ENCODE measurements around the gene NEURL1B. TPM values are rescaled to one million over a fixed set of nuclear protein-coding genes. Genes with fewer than 3 reads are reported as not detected.

The NEURL1B gene
- total RNA-seq, 1 donor from 2014 or later, result 1.5 TPM

- TF ChIP-seq, protein P1, sequence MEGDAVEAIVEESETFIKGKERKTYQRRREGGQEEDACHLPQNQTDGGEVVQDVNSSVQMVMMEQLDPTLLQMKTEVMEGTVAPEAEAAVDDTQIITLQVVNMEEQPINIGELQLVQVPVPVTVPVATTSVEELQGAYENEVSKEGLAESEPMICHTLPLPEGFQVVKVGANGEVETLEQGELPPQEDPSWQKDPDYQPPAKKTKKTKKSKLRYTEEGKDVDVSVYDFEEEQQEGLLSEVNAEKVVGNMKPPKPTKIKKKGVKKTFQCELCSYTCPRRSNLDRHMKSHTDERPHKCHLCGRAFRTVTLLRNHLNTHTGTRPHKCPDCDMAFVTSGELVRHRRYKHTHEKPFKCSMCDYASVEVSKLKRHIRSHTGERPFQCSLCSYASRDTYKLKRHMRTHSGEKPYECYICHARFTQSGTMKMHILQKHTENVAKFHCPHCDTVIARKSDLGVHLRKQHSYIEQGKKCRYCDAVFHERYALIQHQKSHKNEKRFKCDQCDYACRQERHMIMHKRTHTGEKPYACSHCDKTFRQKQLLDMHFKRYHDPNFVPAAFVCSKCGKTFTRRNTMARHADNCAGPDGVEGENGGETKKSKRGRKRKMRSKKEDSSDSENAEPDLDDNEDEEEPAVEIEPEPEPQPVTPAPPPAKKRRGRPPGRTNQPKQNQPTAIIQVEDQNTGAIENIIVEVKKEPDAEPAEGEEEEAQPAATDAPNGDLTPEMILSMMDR (IDR thresholded peaks at IDR 0.05), result no peak
- no peak for DNase-seq (ENCODE audit: extremely low spot score, unreplicated experiment)
- Mint-ChIP-seq H3K4me1 (ENCODE audit: unreplicated experiment) (no peaks in the 10 kb centered on the region), H3K27me3 (ENCODE audit: unreplicated experiment) (peaks cover 46% of the 10 kb centered on the region), H3K36me3 (ENCODE audit: unreplicated experiment) (no peaks in the 10 kb centered on the region), H3K27ac (ENCODE audit: unreplicated experiment) (no peak overlapping the region), H3K9me3 (ENCODE audit: unreplicated experiment) (no peaks in the 10 kb centered on the region), H3K4me3 (ENCODE audit: unreplicated experiment) (no peak overlapping the region)
Measured at GRCh38 chr5:172630082-172630481, 11.0 kb upstream of the NEURL1B start.

- Mint-ChIP-seq H3K36me3 (ENCODE audit: unreplicated experiment) (no peaks in the 10 kb centered on the region), H3K9me3 (ENCODE audit: unreplicated experiment) (no peaks in the 10 kb centered on the region), H3K4me3 (ENCODE audit: unreplicated experiment) (no peak overlapping the region), H3K27me3 (ENCODE audit: unreplicated experiment) (peaks cover 42% of the 10 kb centered on the region), H3K4me1 (ENCODE audit: unreplicated experiment) (no peaks in the 10 kb centered on the region), H3K27ac (ENCODE audit: unreplicated experiment) (no peak overlapping the region)
- no peak for DNase-seq (ENCODE audit: extremely low spot score, unreplicated experiment)
- TF ChIP-seq, protein P1 (IDR thresholded peaks at IDR 0.05), result no peak
Measured at GRCh38 chr5:172630482-172630881, 10.6 kb upstream of the NEURL1B start.

DNA sequence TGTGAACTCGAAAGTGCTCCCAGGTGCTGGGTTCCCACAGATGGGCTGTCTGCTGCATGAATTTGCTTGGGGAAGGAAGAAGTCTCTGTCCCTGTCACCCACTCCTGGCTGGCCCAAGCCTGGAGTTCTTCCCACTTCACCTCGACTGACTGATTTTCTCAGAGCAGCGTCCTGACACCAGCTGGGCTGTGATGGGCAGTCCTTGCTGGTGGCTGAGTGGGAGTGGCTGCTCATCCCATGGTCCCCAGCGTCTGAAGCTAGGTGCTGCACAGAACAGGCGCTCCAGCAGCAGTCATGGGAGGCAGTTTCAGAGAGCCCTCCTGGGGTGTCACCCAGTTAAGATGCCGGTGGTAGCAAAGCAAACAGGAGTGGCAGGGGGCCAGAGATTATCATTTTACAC, 10.1 kb upstream of the NEURL1B start:
- Mint-ChIP-seq H3K9me3 (ENCODE audit: unreplicated experiment) (no peaks in the 10 kb centered on the region), H3K27me3 (ENCODE audit: unreplicated experiment) (peaks cover 40% of the 10 kb centered on the region), H3K4me3 (ENCODE audit: unreplicated experiment) (no peak overlapping the region), H3K27ac (ENCODE audit: unreplicated experiment) (no peak overlapping the region), H3K4me1 (ENCODE audit: unreplicated experiment) (no peaks in the 10 kb centered on the region), H3K36me3 (ENCODE audit: unreplicated experiment) (no peaks in the 10 kb centered on the region)
- TF ChIP-seq, protein P1 (IDR thresholded peaks at IDR 0.05), result no peak
- no peak for DNase-seq (ENCODE audit: extremely low spot score, unreplicated experiment)

- no peak for DNase-seq (ENCODE audit: extremely low spot score, unreplicated experiment)
- H3K4me1 Mint-ChIP-seq (ENCODE audit: unreplicated experiment), result peaks cover 2% of the 10 kb centered on the region
- H3K27ac Mint-ChIP-seq (ENCODE audit: unreplicated experiment), result no peak overlapping the region
- peaks cover 32% of the 10 kb centered on the region for H3K27me3 Mint-ChIP-seq (ENCODE audit: unreplicated experiment)
- TF ChIP-seq, protein P1 (IDR thresholded peaks at IDR 0.05), result no peak
- H3K36me3 Mint-ChIP-seq (ENCODE audit: unreplicated experiment), result no peaks in the 10 kb centered on the region
- no peak overlapping the region for H3K4me3 Mint-ChIP-seq (ENCODE audit: unreplicated experiment)
- H3K9me3 Mint-ChIP-seq (ENCODE audit: unreplicated experiment), result no peaks in the 10 kb centered on the region
Measured at GRCh38 chr5:172632346-172633092, 8.5 kb upstream of the NEURL1B start.

DNA sequence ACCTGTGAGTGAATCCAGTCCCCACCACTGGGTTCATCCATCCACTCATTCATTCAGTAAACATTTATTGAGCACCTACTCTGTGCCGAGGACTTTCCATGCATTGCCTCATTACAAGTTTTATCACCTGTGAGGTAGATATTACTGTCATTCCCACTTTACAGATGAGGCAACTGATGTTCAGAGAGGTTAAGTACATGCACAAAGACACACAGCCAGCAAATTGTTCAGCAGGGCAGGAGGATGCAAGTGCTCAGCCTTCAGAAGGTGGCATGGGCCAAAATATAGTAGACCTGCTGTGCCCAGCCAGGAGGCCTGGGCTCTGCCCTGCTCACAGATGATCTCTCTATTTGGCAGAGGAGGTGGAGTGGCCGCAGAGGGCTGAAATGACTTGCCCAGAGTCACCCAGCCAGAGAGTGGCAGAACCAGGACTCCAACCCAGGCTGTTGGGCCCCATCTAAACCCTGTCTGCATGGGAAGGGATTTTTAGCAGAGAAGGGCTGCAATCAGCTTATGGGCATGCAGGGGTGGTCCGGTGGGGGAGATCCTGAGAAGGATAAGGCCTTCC, 7.6 kb upstream of the NEURL1B start:
- H3K4me3 Mint-ChIP-seq (ENCODE audit: unreplicated experiment), result no peak overlapping the region
- DNase-seq (ENCODE audit: extremely low spot score, unreplicated experiment), result no peak
- TF ChIP-seq, protein P1 (IDR thresholded peaks at IDR 0.05), result no peak
- no peaks in the 10 kb centered on the region for H3K36me3 Mint-ChIP-seq (ENCODE audit: unreplicated experiment)
- H3K27me3 Mint-ChIP-seq (ENCODE audit: unreplicated experiment), result peaks cover 31% of the 10 kb centered on the region
- peaks cover 2% of the 10 kb centered on the region for H3K4me1 Mint-ChIP-seq (ENCODE audit: unreplicated experiment)
- H3K27ac Mint-ChIP-seq (ENCODE audit: unreplicated experiment), result no peak overlapping the region
- H3K9me3 Mint-ChIP-seq (ENCODE audit: unreplicated experiment), result no peaks in the 10 kb centered on the region

Data from osteocyte (in vitro differentiated cells).